Measurements from ENCODE around the gene FZD4. TPM values are rescaled to one million over a fixed set of nuclear protein-coding genes. Genes with fewer than 3 reads are reported as not detected.

FZD4 gene
- total RNA-seq, 1 experiment from 2014 or later, result 6.8 TPM

DNA sequence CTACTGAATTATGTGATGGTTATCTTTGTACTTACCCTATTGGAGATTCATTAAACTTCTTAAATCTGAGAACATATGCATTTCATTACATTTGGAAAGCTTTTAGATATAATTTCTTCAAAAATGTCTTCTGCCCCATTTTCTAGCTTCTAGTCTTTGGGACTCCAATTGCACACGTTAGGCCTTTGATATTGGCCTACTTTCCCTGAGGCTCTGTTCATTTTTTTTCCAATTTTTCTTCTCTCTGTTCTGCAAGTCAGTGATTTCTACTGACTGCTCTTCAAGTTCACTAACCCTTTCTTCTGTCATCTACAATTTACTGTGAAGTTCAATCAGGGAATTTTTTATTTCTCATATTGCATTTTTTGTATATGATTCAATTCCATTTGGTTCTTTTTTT lies 43.0 kb downstream of the FZD4 start:
- DNase-seq (ENCODE audit: low read depth), result no peak

DNA sequence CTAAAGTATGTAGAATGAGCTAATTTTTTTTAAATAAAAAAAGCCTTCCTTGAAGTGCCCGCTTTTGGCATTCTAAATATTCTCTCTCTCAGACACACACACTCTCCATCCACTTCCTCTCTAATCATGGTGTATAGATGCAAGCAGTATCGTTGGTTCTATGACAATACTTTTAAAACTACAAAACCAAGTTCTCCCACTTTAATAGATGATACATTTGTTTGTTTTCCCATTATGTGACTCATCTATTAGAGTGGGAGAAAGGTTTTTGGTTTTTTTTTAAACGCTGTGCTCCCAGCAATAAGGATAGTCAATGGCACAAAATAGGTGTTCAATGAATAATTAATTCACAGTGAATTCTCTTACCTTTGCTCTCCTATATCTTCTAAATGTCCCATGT lies 44.6 kb downstream of the FZD4 start:
- peak; percentile 66 for DNase-seq (ENCODE audit: low read depth)

DNA sequence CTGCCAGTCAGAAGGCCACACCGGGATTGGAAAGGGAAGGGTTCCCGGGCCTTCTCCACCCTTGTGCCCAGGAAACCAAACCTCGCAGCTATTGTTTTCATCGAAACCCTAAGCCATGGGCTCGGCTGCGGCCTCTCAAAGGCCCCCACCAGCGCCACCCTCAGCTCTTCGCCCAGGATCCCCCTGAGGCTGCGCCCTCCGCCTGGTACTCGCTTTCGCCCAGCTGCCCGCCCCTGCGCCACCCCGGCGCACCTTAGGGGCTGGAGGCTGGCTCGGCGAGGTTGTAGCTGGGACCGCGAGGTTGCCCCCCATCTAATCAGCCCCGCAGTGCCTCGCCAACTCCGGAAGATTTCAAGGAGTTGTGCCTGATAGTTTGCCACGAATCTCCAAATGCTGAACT lies 49.0 kb downstream of the FZD4 start:
- DNase-seq (ENCODE audit: low read depth), result no peak

DNA sequence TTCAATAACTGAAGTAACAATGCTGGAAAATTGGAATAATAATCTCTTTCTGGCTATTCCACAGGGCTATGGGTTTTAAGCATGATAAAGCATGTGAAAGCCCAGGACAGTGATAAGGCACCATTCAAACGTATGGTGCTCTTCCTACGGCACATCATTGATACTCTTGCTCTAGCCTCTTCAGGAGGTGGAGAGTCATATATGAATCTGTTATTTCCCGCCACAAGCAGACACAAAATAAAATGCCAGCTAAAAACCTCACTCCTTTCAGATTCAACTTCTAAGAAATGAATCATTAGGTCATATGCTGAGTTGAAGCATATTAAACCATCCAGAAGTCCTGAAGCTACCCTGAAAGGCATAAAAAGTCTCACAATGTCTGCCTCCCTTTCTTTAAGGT lies 49.9 kb downstream of the FZD4 start:
- DNase-seq (ENCODE audit: low read depth), result no peak

DNA sequence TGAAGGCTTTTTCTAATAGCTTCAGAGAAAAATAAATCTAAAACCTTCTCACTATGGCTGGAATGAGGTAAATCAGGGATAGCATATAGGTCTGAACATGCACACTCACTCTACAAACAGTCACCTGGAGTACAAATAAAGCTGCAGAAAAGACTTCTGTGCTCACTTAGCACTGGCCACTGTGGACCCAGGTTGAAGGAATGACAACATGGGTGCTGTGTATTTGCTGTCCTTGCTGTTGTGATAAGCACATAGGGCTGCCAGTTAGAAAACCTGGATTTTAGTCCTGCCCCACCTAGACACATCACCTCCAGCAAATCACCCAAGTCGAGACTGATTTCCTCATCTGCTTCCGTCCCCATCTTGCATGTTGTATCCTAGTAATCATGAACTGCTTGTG lies 51.2 kb downstream of the FZD4 start:
- DNase-seq (ENCODE audit: low read depth), result no peak

DNA sequence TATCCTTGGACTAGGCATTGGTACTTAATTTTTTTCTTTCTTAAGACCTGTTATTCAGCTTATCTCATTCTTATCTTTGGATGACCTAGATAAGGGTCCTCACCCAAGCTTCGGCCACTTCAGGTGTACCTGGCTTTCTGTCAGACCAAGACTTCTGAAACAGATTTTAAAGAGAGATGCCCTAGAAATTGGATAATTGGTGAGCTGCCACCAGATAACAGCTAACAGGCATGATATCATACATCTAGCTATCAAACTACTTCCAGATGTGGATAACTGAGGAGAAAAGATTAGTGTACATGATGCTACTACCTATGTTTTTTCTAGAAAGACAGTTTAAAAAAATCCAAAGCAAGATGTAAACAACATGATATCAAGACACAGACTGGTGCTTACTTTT lies 52.9 kb downstream of the FZD4 start:
- DNase-seq (ENCODE audit: low read depth), result no peak

DNA sequence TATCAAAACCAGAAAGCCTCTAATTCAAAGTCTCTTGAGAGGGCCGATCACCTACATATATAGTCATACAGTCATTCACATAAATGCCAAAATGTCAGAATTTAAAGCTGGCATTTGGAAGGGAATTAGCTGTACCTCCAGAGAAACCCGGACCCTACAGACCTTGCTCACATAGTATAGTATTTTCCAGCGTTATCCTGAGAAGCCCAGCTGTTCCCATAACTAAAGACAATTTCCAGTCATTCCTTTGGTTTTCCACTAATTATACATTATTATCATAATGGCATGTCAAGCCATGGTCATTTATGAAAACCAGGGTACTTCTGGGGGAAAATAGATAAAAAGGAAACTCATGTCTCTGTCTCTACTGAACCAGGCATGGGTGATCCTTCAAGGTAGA lies 53.6 kb downstream of the FZD4 start:
- no peak for DNase-seq (ENCODE audit: low read depth)

DNA sequence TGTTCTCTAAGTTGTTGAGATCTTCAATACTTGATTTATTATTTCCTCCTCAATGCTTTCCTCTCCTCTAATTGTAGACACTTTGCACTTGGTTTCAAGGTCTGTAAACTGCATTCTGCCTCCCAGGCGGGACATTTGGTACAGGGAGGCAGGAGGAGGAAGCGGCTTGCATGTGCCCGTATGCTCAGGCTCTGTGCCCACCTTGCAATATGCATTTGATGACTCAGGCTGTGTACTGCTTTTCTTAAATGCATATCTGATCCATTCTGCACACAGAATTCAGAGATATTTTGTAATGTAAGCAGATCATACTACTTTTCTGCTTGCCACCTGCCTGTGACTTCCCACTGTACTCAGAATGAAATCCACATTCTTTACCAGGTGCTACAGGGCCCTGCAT lies 55.0 kb downstream of the FZD4 start:
- no peak for DNase-seq (ENCODE audit: low read depth)

DNA sequence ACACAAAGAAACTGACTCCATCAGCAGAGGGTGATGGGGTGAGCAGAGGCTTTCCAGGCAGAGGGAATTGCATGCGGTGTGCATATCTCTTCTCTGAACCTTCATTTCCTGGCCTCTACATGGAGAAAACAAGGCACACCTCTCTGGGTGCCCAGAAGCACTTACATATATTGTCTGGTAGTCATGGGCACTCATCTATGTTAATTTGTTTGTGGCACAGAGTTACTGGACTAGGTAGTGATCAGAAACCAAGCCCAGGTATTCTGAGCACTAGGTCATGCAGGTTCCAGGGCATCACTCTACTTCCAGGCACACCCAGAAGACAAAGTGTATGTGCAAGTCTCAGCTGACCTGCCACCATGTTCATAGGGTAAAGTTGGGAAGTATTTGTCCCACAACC lies 56.5 kb downstream of the FZD4 start:
- DNase-seq (ENCODE audit: low read depth), result no peak

DNA sequence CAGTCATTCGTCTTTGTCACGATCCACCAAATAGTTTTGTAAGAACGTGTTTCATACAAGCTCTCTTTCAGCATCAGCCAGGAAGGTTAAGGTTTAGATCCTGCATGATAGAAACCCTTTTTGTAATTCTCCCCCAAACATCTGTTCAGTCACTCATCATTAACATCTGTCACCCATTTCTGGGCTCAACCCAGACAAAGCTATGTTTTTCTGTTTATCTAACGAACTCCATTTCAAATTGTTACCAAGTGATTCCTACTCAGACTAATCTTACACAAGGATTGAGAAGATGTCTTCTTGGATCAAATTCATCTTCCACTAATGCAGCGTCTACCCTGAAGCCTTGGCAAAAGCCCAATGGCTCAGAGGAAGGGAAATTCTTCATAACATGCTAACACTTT lies 58.8 kb downstream of the FZD4 start:
- DNase-seq (ENCODE audit: low read depth), result peak; percentile 28

Other genes starting within 250 kb of the FZD4 start
- gene PRSS23, start 154.9 kb downstream of the FZD4 start, total RNA-seq (2014; rRNA removed; shearing (Covaris generic)), result 474 and 507 TPM in 2 replicates
- gene TMEM135, start 82.5 kb upstream of the FZD4 start, total RNA-seq (2014; rRNA removed; shearing (Covaris generic)), result 12.8 and 20.0 TPM in 2 replicates

Measured in M059J (cell line).